ENCODE data around the gene SPECC1L.

The SPECC1L gene

GRCh38 chr22:24367841-24368240 lies 97.2 kb downstream of the SPECC1L start:
- no peak for DNase-seq

GRCh38 chr22:24370401-24370800 lies 99.8 kb downstream of the SPECC1L start:
- DNase-seq = no peak

GRCh38 chr22:24376002-24376401 lies 105.4 kb downstream of the SPECC1L start:
- DNase-seq = no peak

DNA sequence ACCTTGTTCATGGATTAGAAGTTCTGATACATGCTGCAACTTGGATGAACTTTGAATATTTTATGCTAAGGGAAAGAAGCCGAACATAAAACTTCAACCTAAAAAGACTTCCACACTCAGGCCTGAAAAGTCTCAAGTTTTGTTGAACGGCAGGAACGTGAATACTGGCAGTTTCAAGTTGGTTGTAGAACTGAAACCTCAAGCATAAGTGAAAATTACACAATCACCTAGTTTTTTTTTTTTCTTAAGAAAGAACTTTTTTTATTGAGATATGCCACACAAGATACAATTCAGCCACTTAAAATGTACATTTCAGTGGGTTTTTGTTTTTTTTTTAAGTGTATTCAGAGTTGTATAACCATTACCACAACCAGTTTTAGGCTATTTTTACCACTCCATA lies 106.0 kb downstream of the SPECC1L start:
- no peak for DNase-seq

- no peak for DNase-seq
Measured at GRCh38 chr22:24379536-24379935, 108.9 kb downstream of the SPECC1L start.

GRCh38 chr22:24380220-24380904 lies 109.7 kb downstream of the SPECC1L start:
- peak in 1 of 14 donors; percentile 6 for DNase-seq

GRCh38 chr22:24380905-24381230 lies 110.2 kb downstream of the SPECC1L start:
- DNase-seq = no peak

DNA sequence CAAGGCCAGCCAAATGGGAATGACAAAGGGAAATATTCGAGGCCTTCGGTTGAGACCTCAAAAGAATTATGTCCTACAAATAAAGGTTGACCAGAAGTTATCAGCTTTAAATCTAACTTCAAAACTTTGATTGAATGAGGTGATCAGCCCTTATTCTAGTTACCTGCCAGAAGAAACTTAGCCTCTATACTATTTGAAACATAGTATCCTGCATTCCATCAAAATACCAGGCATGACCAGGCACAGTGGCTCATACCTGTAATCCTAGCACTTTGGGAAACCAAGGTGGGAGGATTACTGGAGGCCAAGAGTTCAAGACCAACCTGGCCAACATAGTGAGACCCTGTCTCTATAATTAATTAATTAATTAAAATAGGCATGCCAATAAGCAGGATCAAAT lies 112.4 kb downstream of the SPECC1L start:
- no peak for DNase-seq

- no peak for DNase-seq
Measured at GRCh38 chr22:24384131-24384530, 113.5 kb downstream of the SPECC1L start.

DNA sequence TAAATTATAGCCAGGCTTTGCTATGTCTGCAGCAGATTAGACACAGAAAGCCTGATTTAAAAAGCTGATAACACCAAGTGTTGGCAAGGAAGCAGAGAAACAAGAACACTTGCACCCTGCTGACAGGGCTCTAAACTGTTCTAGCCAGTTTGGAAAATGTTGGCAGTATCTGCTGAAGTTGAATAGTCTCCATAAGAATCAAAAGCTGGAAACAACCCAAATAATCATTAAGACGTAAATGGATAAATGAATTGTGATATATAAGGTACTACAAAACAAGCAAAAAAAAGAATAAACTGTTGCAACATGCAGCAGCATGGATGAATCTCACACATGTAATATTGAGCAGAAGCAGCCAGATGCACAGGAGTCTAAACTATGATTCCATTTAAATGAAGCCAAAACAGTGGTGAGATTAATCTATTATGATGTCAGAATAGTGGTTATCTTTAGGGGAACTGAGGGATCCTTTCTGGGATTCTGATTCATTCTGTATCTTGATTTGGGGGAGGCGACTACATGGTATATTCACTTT lies 116.4 kb downstream of the SPECC1L start:
- DNase-seq = no peak

DNA sequence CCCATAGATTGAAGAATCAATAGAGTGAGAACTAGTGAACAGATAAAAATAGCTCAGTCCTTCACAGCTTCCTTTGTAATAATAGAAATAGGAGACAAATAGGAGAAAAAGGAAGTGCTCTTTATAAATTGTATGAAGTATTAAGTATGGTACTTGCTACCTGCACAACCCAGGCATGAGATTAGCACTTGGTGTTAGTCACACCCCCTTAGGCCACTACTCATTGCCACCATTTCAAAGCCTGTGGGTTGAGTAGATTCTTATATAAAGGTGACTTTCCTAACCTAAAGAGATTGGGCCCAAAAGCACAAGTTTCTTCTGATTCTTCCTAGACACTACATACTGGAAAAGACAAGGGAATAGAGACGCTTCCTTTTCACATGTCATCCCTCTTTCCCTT lies 119.0 kb downstream of the SPECC1L start:
- DNase-seq = no peak

GRCh38 chr22:24390156-24390555 lies 119.5 kb downstream of the SPECC1L start:
- no peak for DNase-seq

DNA sequence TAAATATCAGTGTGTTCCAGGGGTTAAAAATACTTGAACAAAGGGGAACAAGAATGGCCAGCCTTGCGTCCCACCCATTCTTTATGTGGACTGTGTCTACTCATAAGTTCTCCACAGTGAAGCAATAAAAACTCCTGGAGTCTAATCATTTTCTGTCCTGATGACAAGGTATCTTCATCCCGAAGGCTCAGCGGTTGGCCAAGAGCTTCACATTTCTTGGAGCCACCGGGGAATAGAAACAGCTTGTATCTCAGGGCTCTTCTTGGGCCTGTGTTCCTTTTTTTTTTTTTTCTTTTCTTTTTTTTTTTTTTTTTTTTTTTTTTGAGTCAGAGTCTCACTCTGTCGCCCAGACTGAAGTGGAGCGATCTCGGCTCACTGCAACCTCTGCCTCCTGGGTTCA lies 119.9 kb downstream of the SPECC1L start:
- no peak for DNase-seq

- DNase-seq = no peak
Measured at GRCh38 chr22:24391836-24392217, 121.2 kb downstream of the SPECC1L start.

DNA sequence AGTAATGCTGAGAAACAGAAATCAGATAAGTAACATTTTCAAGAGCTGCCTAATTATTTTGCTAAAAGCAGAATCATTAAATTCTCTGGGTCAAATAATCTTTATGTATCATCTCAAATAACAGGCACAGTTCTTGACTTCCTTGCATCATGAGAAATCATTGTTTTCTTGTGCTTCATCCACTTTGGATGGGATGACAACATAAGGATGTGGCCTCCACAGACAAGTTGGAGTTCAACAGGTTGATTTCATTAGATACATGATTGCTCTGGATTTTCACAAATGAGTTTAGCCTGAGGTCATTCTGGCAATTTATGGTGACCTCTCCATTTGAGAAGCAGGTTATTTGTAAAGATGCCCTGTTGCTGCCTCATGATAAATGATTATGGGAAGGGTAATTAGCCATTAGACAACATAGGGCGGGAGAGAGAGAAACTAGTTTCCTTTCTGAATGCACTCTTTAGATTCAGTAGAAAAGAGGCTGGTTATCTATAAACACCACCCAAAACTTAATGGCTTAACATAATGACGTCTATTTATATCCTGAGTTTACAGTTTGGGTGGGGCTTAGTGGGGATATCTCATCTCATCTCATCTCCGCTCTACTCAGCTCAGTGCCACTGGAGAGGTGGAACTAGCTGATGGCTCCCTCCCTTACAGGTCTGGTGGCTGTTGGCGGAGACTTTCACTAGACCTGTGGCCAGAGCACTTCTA lies 121.7 kb downstream of the SPECC1L start:
- DNase-seq = no peak

GRCh38 chr22:24393012-24393559 lies 122.5 kb downstream of the SPECC1L start:
- DNase-seq = no peak

- DNase-seq = no peak
Measured at GRCh38 chr22:24393848-24394247, 123.2 kb downstream of the SPECC1L start.

DNA sequence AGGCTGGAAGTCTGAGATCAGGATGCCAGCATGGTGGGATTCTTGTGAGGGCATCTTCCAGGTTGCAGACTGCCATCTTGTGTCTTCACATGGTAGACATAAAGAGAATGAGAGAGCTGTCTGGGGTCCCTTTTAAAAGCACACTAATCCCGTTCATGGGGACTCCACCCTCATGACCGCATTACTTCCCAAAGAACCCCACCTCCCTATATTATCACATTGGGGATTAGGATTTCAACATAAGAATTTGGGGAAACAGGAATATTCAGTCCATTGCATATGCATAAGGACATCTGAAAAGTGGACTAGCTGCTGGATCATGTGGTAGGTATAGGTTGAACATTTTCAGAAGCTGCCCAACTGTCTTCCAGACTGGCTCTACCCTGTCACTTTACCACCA lies 123.6 kb downstream of the SPECC1L start:
- no peak for DNase-seq

GRCh38 chr22:24398409-24398808 lies 127.8 kb downstream of the SPECC1L start:
- no peak for DNase-seq

DNA sequence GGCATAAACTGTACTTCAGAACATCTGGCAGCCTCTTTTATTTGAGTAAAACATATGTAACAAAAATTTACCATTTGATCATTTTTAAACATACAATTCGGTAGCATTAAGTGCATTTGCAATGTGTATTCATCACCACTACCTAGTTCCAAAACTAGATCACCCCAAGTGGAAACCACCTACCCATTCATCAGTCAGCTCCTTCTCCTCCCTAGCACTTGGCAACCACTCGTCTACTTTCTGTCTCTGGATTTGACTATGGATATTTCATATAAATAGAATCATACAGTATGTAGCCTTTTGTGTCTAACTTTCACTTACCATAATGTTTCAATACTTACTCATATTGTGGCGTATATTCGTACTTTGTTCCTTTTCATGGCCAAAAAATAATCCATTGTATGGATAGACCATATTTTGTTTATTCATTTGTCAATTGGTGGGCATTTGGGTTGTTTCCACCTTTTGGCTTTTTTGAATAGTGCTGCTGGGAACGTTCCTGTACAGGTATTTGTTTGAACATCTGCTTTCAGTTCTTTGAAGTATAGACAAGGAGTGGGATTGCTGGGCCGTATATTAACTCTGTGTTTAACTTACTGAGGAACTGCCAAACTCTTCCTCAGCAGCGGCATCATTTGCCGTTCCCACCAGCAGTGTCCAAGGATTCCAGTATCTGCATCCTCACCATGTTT lies 129.5 kb downstream of the SPECC1L start:
- DNase-seq = no peak

DNA sequence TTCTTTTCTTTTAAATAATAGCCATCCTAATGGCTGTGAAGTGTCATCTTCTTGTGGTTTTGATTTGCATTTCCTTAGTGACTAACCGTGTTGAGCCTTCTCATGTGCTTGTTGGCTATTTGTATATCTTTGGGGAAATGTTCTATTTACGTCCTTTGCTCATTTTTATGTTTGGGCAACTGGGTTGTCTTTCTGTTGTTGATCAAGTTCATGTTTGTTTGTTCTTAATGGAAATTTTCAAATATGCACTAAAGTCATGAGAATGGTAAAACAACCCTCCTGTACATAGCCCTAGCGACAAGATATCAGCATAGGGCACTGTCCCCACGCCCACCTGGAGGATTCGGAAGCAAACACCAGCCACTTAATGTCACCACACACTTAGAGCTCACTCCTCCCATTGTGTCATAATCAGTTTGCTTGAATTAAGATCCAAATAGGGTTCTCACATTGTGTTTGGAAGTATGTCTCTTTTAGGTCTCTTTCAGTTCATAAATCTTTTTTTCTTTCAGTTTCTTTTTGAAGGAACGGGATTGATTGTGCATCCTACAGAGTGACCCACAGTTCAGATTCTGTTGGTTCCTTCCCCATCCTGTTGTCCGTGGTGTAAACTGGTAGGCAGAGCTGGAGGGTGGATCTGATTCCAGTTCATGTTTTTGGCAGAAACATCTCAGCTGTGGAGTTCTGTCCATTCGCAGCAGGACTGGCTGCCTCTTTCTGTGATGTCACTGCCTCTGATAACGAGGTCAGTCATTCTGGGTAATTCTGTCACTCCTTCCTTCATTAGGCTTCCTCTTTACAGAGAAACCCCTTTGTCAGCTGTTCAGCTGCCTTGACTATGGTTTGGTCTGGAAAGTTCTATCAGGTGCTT lies 130.3 kb downstream of the SPECC1L start:
- DNase-seq = no peak

DNA sequence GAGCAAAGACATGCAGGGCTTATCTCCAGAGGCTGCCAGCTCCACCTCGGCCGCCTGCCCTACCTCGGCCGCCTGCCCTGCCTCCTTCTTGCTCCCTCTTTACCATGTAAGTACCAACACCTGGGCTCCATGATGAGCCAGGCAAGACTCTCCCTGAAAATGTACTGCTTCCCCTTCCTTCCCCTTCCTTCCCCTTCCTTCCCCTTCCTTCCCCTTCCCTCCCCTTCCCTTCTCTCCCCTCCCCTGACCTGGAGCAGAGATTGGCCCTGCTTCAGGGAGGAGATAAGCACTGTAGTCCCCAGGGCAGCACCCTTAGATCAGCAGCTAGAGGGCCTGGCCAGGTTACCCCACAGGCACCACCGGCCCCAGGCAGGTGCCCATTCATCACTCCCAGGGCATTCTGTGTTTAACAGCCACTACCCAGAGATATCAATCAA lies 131.3 kb downstream of the SPECC1L start:
- DNase-seq = no peak

All from C1 segment of cervical spinal cord (tissue), 14 donors.